Cardiac muscle cell (in vitro differentiated cells and primary cell): ENCODE measurements around the gene FGD3. TPM values are rescaled to one million over a fixed set of nuclear protein-coding genes. Genes with fewer than 3 reads are reported as not detected.

Experiments used
- DNase-seq, 2 donors: peaks; one replicate each; pipeline versions ENCODE4 v3.0.0 to v3.0.0-alpha.2; 2010 to 2017; ENCODE audit warnings: low read depth in 1 of 2, low spot score in 1 of 2
- H3K27ac ChIP-seq: fragments of 200-600 bp; sonication (generic); 2 replicates; pipeline ENCODE4 v1.5.1; 2016
- H3K27me3 ChIP-seq: fragments of 200-600 bp; sonication (generic); 2 replicates; pipeline ENCODE4 v1.6.0; 2016; ENCODE audit warnings: control low read depth
- H3K36me3 ChIP-seq: fragments of 200-600 bp; sonication (generic); 2 replicates; pipeline ENCODE4 v1.5.1; 2016; ENCODE audit warnings: control low read depth
- H3K4me1 ChIP-seq: fragments of 200-600 bp; sonication (generic); 2 replicates; pipeline ENCODE4 v1.8.1; 2017; ENCODE audit warnings: low read depth, mild to moderate bottlenecking, mixed run types
- H3K4me3 ChIP-seq: fragments of 200-600 bp; sonication (generic); 2 replicates; pipeline ENCODE4 v1.5.1; 2016; ENCODE audit warnings: mild to moderate bottlenecking
- H3K9me3 ChIP-seq: fragments of 200-600 bp; sonication (generic); 2 replicates; pipeline ENCODE4 v1.5.1; 2017; ENCODE audit warnings: low read depth, mild to moderate bottlenecking, control low read depth
- polyA plus RNA-seq: library from polyadenylated mRNA; unstranded; fragments of >200 nt; fragmentation: Nextera tagmentation; extraction: Ambion mirVana; gene quantifications from 2 replicates; pipeline ENCODE4 v1.2.1, GENCODE V29; 2016
- total RNA-seq: library from RNA; depleted of rRNA; stranded (reverse); fragments of >200 nt; gene quantifications from 2 replicates; pipeline ENCODE4 v1.2.3, GENCODE V29; 2016
- TF ChIP-seq, protein P1 (sequence below): IDR thresholded peaks from 2 replicates; pipeline ENCODE4 v1.5.1; 2012; ENCODE audit warnings: low read depth, mild to moderate bottlenecking, low read length

The FGD3 gene
- total and polyA plus RNA-seq, 2 experiments from 2014 or later: 0.18 TPM; not detected in 1

DNA sequence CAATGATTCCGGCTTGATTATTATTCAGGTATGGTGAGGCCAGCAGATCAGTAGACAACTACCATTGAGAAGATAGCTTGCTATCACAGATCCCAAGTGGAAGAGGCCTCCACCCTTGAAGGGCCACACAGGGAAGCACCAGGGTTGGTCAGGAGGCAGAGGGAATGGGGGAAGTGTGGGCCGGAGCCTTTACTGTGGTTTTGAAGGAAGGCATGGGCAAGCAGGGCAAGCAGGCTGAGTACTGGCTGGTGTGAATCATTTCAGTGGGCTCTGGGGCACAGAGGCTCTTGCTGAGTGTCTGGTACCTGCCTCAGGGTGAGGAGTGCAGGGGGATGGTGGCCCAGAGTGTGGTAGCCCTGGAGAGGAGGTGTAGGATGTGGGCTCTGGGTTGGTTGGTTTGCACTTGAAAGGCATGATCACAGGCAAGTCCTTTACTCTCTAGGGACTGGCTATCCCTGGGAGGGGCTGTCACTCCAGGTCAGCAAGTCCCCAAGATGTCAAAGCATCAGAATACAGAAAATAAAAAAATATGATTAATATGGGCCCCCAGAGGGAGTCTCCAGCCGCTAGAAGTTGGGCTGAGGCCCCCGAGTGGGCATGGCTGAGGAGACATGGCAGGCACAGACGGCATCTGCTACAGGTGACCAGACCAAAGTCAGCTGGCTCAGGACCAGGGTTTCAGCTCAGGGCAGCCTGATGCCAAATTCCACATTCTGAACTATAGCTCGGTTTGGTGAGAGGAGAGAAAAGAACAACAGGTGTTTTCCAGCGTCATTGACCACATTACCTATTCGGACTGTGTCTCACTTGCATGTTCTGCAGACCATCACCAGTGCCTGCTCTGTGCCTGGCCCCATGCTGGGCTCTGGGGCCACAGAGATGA lies 101.5 kb downstream of the FGD3 start:
- Histone ChIP-seq H3K9me3 (no peaks in the 10 kb centered on the region), H3K27ac (no peak overlapping the region), H3K4me1 (no peaks in the 10 kb centered on the region), H3K36me3 (no peaks in the 10 kb centered on the region), H3K27me3 (no peaks in the 10 kb centered on the region), H3K4me3 (no peak overlapping the region)
- DNase-seq: no peak
- TF ChIP-seq, protein P1, sequence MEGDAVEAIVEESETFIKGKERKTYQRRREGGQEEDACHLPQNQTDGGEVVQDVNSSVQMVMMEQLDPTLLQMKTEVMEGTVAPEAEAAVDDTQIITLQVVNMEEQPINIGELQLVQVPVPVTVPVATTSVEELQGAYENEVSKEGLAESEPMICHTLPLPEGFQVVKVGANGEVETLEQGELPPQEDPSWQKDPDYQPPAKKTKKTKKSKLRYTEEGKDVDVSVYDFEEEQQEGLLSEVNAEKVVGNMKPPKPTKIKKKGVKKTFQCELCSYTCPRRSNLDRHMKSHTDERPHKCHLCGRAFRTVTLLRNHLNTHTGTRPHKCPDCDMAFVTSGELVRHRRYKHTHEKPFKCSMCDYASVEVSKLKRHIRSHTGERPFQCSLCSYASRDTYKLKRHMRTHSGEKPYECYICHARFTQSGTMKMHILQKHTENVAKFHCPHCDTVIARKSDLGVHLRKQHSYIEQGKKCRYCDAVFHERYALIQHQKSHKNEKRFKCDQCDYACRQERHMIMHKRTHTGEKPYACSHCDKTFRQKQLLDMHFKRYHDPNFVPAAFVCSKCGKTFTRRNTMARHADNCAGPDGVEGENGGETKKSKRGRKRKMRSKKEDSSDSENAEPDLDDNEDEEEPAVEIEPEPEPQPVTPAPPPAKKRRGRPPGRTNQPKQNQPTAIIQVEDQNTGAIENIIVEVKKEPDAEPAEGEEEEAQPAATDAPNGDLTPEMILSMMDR: no peak

DNA sequence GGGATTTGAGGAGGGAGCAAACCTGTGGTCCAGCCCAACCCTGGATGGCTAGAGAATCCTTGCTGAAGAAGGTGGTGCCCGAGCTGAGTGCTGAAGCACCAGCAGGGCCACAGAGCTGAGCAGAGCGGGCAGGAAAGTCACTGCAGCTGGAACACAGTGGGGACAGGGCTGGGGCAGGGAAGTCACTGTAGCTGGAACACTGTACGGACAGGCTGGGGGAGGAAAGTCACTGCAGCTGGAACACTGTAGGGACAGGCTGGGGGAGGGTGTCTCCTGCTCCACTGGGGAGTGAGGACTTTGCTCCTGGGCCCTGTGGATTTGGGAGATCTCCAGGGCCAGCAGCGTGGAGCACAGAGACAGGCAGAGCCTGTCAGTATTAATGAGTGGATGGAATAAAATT lies 102.2 kb downstream of the FGD3 start:
- Histone ChIP-seq H3K36me3 (no peaks in the 10 kb centered on the region), H3K27me3 (no peaks in the 10 kb centered on the region), H3K27ac (no peak overlapping the region), H3K4me1 (no peaks in the 10 kb centered on the region), H3K9me3 (no peaks in the 10 kb centered on the region), H3K4me3 (no peak overlapping the region)
- DNase-seq: no peak
- TF ChIP-seq, protein P1: no peak

DNA sequence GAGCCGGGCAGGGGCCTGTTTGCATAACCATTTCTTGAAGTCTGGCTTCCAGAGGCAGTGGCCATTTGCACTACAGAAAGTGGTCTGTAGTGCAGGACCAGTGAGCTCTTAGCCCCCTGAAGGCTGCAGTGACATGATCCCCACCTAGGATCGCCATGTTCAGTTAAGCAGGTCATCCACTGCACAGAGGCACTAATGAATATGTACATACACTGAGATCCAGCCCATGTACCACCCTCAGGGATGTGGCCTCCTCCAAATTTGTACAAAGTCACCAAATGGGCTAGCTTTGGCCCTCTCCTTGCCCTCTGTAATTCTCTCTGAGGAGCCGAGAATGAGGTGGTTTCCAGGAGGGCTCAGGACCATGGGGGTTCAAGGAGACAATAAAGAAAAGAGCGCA lies 102.9 kb downstream of the FGD3 start:
- H3K4me3 ChIP-seq: no peak overlapping the region
- H3K36me3 ChIP-seq: no peaks in the 10 kb centered on the region
- no peak for DNase-seq
- H3K9me3 ChIP-seq: no peaks in the 10 kb centered on the region
- TF ChIP-seq, protein P1: no peak
- H3K27me3 ChIP-seq: no peaks in the 10 kb centered on the region
- H3K4me1 ChIP-seq: no peaks in the 10 kb centered on the region
- no peak overlapping the region for H3K27ac ChIP-seq

DNA sequence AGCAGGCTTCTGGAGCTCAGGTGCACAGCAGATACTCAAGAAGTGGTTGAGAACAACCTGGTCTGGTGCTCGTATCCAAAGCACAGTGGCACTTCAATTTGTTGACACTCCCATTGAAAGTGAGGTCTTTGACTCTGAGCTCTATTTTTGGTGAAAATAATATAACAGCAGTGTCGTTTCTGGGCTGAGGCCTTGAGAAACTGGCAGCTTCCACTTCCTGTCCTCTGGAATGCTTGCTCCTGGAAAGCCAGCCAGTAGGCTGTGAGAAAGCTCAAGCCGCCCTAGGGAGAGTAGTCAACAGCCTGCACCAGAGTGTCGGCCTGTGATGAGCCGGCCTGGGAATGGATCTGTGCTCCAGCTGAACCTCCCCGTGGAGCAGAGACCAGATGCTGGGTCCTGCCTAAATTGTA lies 104.4 kb downstream of the FGD3 start:
- Histone ChIP-seq H3K36me3 (no peaks in the 10 kb centered on the region), H3K4me3 (no peak overlapping the region), H3K27ac (no peak overlapping the region), H3K27me3 (no peaks in the 10 kb centered on the region), H3K4me1 (no peaks in the 10 kb centered on the region), H3K9me3 (no peaks in the 10 kb centered on the region)
- peak in 1 of 2 donors; percentile 79 for DNase-seq
- TF ChIP-seq, protein P1: no peak

DNA sequence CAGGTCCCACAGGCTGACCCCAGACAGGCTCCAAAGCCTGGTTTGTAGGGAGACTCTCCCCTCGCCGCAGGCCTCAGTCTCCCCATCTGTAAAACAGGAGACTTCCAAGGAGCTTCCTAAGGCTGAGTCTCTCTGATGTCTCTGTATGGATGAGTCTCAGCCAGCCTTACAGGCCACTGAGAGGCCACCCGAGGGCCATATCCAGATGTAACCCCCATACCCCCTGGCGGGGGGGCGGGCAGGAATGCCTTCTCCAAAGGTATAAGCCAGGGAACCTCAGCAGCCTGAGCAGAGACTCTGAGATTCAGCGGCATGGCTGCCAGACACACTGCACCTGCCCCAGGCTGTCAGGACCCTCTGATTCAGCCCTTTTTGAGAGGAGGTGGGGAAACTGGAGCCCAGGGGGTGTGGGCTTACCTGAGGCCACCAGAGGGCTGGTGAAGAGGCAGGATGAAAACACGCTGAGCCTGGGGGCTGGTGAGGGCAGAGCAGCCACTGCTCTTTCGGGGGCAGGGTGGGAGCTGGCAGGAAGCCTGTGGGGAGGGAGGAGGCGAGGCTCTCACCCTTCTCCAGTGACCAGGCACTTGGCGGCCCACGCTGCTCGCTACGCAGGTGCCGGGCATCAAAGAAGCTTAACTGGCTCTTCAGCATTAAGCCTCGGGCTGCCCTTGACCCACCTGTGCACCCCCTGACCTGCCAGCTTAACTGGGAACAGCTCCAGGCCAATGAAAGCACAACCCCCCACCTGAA lies 105.6 kb downstream of the FGD3 start:
- no peak overlapping the region for H3K27ac ChIP-seq
- no peaks in the 10 kb centered on the region for H3K4me1 ChIP-seq
- H3K36me3 ChIP-seq: no peaks in the 10 kb centered on the region
- DNase-seq: no peak
- H3K9me3 ChIP-seq: no peaks in the 10 kb centered on the region
- TF ChIP-seq, protein P1: no peak
- H3K4me3 ChIP-seq: no peak overlapping the region
- H3K27me3 ChIP-seq: no peaks in the 10 kb centered on the region
